Measurements from ENCODE around the gene ADGRB3. TPM values are rescaled to one million over a fixed set of nuclear protein-coding genes. Genes with fewer than 3 reads are reported as not detected.
"Not testable (repeated sequence)": the region's sequence is repeated elsewhere in the genome, so short reads cannot be mapped to it uniquely, and the experiment has no call there.

The ADGRB3 gene
- total RNA-seq, 2 donors from 2014 or later = 0.05 TPM; not detected in 1

GRCh38 chr6:69097948-69098347 is 462.9 kb downstream of the ADGRB3 start:
- no peak for ATAC-seq (replicated peaks)
- Mint-ChIP-seq H3K27ac (no peak overlapping the region), H3K9me3 (no peaks in the 10 kb centered on the region), H3K27me3 (no peaks in the 10 kb centered on the region), H3K4me3 (no peak overlapping the region), H3K4me1 (no peaks in the 10 kb centered on the region), H3K36me3 (ENCODE audit: low read depth) (no peaks in the 10 kb centered on the region)

DNA sequence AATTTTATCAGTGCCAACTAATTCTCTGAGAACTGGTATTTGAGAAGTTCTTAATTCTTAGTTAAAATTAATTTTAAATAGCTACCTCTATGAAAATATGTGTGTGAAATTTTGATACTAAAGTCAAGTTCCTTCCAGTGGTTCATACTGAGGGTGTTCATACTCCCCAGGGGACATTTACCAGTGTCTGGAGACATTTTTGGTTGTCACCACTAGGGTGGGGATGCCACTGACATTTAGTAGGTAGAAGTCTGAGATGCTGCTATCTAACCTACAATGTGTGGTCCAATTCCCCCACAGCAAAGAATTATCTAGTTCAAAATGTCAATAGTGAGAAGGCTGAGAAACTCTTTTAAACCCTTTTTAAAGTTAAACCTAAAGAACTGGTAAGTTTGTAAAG is 463.8 kb downstream of the ADGRB3 start:
- Mint-ChIP-seq H3K36me3 (ENCODE audit: low read depth) (no peaks in the 10 kb centered on the region), H3K27me3 (no peaks in the 10 kb centered on the region), H3K9me3 (no peaks in the 10 kb centered on the region), H3K4me3 (no peak overlapping the region), H3K27ac (no peak overlapping the region), H3K4me1 (no peaks in the 10 kb centered on the region)
- no peak for ATAC-seq (replicated peaks)

DNA sequence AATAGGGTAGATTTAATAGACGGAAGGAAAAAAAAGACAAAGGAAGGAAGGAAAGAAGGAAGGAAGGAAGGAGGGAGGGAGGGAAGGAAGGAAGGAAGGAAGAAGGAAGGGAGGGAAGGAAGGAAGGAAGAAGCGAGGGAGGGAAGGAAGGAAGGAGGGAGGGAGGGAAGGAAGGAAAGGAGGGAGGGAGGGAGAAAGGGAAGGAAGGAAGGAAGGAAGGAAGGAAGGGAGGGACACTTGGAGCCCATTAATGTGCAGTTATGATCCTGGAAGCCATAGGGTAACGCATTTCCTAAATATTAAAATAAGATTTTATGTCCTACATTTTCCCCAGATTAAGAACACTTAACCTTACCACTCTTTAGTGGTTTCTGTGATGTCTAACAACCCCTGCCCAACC is 465.7 kb downstream of the ADGRB3 start:
- H3K27ac Mint-ChIP-seq = no peak overlapping the region
- H3K4me1 Mint-ChIP-seq = no peaks in the 10 kb centered on the region
- no peak for ATAC-seq (replicated peaks)
- no peaks in the 10 kb centered on the region for H3K36me3 Mint-ChIP-seq (ENCODE audit: low read depth)
- no peaks in the 10 kb centered on the region for H3K9me3 Mint-ChIP-seq
- H3K4me3 Mint-ChIP-seq = no peak overlapping the region
- H3K27me3 Mint-ChIP-seq = no peaks in the 10 kb centered on the region

- ATAC-seq (replicated peaks) = no peak
- no peaks in the 10 kb centered on the region for H3K27me3 Mint-ChIP-seq
- no peak overlapping the region for H3K27ac Mint-ChIP-seq
- H3K36me3 Mint-ChIP-seq (ENCODE audit: low read depth) = no peaks in the 10 kb centered on the region
- H3K9me3 Mint-ChIP-seq = no peaks in the 10 kb centered on the region
- no peaks in the 10 kb centered on the region for H3K4me1 Mint-ChIP-seq
- no peak overlapping the region for H3K4me3 Mint-ChIP-seq
Observed at GRCh38 chr6:69102416-69102815, 467.3 kb downstream of the ADGRB3 start.

DNA sequence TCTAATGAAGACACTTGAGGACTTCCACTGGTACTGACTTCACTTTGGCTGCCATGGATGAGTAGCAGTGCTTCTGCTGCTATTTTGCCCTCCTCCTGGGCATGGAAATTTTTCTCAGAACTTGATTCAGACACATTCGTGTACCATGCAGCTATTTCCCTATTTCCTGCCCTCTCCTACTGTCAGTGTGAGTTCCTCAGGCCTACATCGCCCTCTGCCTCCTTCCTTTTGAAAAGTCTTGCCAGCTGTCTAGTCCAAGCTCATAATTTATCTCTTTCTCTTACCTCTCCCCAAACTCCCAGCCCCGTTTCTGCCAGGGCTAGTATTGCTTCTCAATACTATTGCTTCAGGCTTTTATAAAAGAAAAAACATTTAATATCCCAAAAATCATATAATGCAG is 470.2 kb downstream of the ADGRB3 start:
- no peaks in the 10 kb centered on the region for H3K4me1 Mint-ChIP-seq
- H3K27me3 Mint-ChIP-seq = no peaks in the 10 kb centered on the region
- no peak overlapping the region for H3K27ac Mint-ChIP-seq
- no peaks in the 10 kb centered on the region for H3K9me3 Mint-ChIP-seq
- no peak overlapping the region for H3K4me3 Mint-ChIP-seq
- ATAC-seq (replicated peaks) = no peak
- H3K36me3 Mint-ChIP-seq (ENCODE audit: low read depth) = no peaks in the 10 kb centered on the region

DNA sequence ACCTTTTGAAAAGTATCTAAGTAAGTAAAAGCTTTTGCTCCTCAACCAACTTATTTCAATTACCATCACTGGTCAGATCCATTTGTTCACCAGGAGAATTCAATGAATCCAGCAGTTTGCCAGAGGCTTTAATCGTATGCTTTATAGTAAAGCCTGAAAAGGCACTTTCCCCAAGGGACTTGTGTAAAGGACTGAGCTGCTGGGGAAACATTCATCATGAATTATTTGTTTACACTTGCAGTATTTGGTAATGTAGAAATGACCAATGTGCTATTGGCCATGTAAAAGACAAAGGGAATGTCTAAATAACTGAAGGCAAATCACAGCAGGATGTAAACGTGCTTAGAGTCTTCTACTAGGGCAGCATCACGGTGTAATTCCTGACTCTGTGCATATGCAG is 471.4 kb downstream of the ADGRB3 start:
- no peaks in the 10 kb centered on the region for H3K9me3 Mint-ChIP-seq
- H3K27me3 Mint-ChIP-seq = no peaks in the 10 kb centered on the region
- ATAC-seq (replicated peaks) = no peak
- H3K36me3 Mint-ChIP-seq (ENCODE audit: low read depth) = no peaks in the 10 kb centered on the region
- H3K4me3 Mint-ChIP-seq = no peak overlapping the region
- no peak overlapping the region for H3K27ac Mint-ChIP-seq
- no peaks in the 10 kb centered on the region for H3K4me1 Mint-ChIP-seq

- Mint-ChIP-seq H3K27me3 (no peaks in the 10 kb centered on the region), H3K27ac (no peak overlapping the region), H3K36me3 (ENCODE audit: low read depth) (no peaks in the 10 kb centered on the region), H3K9me3 (no peaks in the 10 kb centered on the region), H3K4me1 (no peaks in the 10 kb centered on the region), H3K4me3 (no peak overlapping the region)
- ATAC-seq (replicated peaks) = no peak
Observed at GRCh38 chr6:69111301-69111700, 476.2 kb downstream of the ADGRB3 start.

DNA sequence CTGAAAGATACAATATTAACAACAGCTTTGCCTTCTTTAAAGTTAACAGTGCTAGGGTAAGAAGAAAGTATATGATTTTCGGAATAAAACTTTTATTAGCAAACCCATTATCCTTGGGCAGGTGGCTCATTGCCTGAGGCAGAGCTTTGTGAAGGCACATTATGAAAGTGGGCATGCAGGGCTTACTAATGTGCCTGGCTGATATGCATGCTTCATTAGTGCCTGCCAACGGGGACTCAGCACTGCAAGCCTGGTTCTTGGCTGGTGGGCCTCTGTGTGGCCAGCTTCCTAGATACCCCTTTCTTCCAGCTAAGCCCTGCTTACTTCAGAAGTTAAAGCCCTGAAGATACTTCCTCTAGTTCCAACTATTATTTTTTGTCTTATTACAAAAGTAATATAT is 481.6 kb downstream of the ADGRB3 start:
- H3K9me3 Mint-ChIP-seq = peaks cover 4% of the 10 kb centered on the region
- no peaks in the 10 kb centered on the region for H3K36me3 Mint-ChIP-seq (ENCODE audit: low read depth)
- H3K27ac Mint-ChIP-seq = no peak overlapping the region
- no peak for ATAC-seq (replicated peaks)
- no peaks in the 10 kb centered on the region for H3K27me3 Mint-ChIP-seq
- H3K4me1 Mint-ChIP-seq = no peaks in the 10 kb centered on the region
- H3K4me3 Mint-ChIP-seq = no peak overlapping the region

- H3K4me1 Mint-ChIP-seq; H3K4me3 Mint-ChIP-seq; H3K36me3 Mint-ChIP-seq (ENCODE audit: low read depth); H3K27ac Mint-ChIP-seq; ATAC-seq (replicated peaks); H3K9me3 Mint-ChIP-seq; H3K27me3 Mint-ChIP-seq: not testable (repeated sequence)
Observed at GRCh38 chr6:69121461-69122406, 486.7 kb downstream of the ADGRB3 start.

DNA sequence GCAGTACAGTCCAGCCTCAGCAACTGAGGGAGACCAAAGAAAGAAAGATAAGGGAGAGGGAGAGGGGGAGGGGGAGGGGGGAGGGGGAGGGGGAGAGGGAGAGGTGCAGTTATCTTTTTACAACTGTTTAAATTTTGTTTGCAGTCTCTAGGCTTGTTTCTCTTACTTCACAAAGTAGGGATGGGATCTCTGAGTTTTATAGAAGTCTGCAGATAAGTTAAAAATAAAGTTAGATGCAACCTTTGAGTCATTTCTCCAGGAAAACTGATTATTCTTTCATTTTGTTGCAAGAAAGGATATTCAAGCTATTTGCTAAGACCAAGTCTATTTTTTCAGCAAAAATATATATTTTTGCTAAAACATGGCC is 487.3 kb downstream of the ADGRB3 start:
- Mint-ChIP-seq H3K4me1 (no peaks in the 10 kb centered on the region), H3K4me3 (no peak overlapping the region), H3K27ac (no peak overlapping the region), H3K9me3 (peaks cover 4% of the 10 kb centered on the region), H3K36me3 (ENCODE audit: low read depth) (no peaks in the 10 kb centered on the region), H3K27me3 (no peaks in the 10 kb centered on the region)
- ATAC-seq (replicated peaks) = no peak

DNA sequence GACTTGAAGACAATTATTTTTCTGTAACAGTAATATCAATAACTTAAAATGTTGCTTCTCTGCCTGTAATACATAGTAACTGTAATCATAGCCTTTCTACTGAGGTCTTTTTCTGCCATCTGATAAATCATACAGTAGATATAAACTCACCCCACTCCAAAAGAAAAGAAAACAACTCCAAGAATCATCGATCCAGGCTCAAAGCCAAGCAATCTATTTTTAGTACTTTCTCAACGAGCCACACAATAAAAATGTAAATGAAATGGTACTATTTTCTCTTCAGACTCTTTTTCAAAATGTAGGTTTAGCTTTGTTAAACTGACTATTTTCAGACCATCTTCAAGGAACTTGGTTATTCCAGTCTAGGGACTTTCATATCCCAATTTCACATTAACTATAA is 493.3 kb downstream of the ADGRB3 start:
- ATAC-seq (replicated peaks) = no peak

GRCh38 chr6:69129046-69129445 is 494.0 kb downstream of the ADGRB3 start:
- H3K4me1 Mint-ChIP-seq = no peaks in the 10 kb centered on the region
- no peak overlapping the region for H3K4me3 Mint-ChIP-seq
- peaks cover 8% of the 10 kb centered on the region for H3K9me3 Mint-ChIP-seq
- ATAC-seq (replicated peaks) = no peak
- H3K27ac Mint-ChIP-seq = no peak overlapping the region
- H3K27me3 Mint-ChIP-seq = no peaks in the 10 kb centered on the region
- H3K36me3 Mint-ChIP-seq (ENCODE audit: low read depth) = no peaks in the 10 kb centered on the region

More for the DNA sequence above, 493.3 kb downstream of the ADGRB3 start:
- Mint-ChIP-seq H3K27ac (no peak overlapping the region), H3K4me3 (no peak overlapping the region), H3K4me1 (no peaks in the 10 kb centered on the region), H3K27me3 (no peaks in the 10 kb centered on the region), H3K9me3 (peaks cover 4% of the 10 kb centered on the region), H3K36me3 (ENCODE audit: low read depth) (no peaks in the 10 kb centered on the region)

DNA sequence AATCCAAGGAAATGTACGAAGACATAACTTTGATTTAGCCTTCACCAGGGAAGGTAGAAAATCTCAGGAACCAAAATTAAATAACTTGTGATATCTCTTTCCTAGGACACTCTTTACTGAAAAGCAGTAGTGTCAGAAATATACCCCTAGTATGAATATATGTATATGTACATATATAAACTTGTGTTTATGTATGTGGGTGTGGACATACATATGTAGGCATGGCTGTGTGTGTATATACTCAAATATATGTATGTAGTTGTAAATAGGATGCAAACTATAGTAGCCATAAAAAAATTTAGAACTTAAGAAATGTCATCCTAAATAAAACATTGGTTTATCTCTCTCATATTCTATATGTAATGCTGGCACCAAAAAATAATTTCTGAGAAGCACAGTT is 500.8 kb downstream of the ADGRB3 start:
- Mint-ChIP-seq H3K4me1 (no peaks in the 10 kb centered on the region), H3K9me3 (peaks cover 12% of the 10 kb centered on the region), H3K27me3 (no peaks in the 10 kb centered on the region)

GRCh38 chr6:69138148-69138547 is 503.1 kb downstream of the ADGRB3 start:
- no peak overlapping the region for H3K27ac Mint-ChIP-seq
- peaks cover 12% of the 10 kb centered on the region for H3K9me3 Mint-ChIP-seq
- no peak for ATAC-seq (replicated peaks)
- H3K4me3 Mint-ChIP-seq = no peak overlapping the region
- H3K36me3 Mint-ChIP-seq (ENCODE audit: low read depth) = no peaks in the 10 kb centered on the region
- no peaks in the 10 kb centered on the region for H3K27me3 Mint-ChIP-seq
- H3K4me1 Mint-ChIP-seq = no peaks in the 10 kb centered on the region

More for the DNA sequence above, 500.8 kb downstream of the ADGRB3 start:
- no peak for ATAC-seq (replicated peaks)
- Mint-ChIP-seq H3K36me3 (ENCODE audit: low read depth) (no peaks in the 10 kb centered on the region), H3K4me3 (no peak overlapping the region), H3K27ac (no peak overlapping the region)

DNA sequence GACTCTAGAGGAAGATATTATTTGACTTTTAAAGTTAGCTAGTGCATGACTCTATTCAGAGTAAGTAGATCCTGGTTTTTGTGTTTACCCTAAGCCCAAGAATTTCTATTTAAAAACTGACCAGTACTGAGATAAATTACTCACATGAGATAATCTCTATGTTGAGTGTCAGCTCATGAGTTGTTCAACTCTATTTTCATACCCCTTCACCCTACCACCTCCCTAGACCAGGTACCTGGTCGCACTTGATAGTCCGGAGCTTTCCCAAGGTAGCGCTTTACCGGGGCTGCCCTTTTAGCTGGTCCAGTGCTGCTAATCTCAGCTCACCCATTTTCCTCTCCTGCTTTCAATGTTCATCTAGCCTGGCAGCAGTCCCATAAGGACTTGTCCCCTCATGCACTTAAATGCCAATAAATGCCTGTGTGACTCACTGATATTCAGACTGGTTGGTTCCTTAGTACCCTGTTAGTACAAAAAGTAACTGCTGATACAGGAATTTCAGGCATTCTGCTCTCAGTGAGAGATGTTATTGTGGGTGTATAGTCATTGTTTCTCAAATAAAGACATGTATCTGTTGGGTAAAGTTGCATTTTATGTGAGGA is 503.9 kb downstream of the ADGRB3 start:
- no peaks in the 10 kb centered on the region for H3K27me3 Mint-ChIP-seq
- no peak overlapping the region for H3K27ac Mint-ChIP-seq
- H3K4me3 Mint-ChIP-seq = no peak overlapping the region
- no peaks in the 10 kb centered on the region for H3K36me3 Mint-ChIP-seq (ENCODE audit: low read depth)
- no peaks in the 10 kb centered on the region for H3K4me1 Mint-ChIP-seq
- peaks cover 8% of the 10 kb centered on the region for H3K9me3 Mint-ChIP-seq
- ATAC-seq (replicated peaks) = no peak
